IMR-90 (cell line): Measurements from ENCODE around the gene RUNX1. TPM values are rescaled to one million over a fixed set of nuclear protein-coding genes. Genes with fewer than 3 reads are reported as not detected.

Experiments
- ATAC-seq: fragments of 200-7000 bp; cut with Tn5 transposase; 2 replicates; pipeline ENCODE4 v1.9.1; 2020; ENCODE audit warnings: low read depth, mild to moderate bottlenecking, moderate library complexity
- BruUV-seq: library from RNA; stranded (reverse); fragments of 400-500 nt; replicated peaks from 2 replicates; lab custom pipeline; 2021; lab: Mats Ljungman, UMichigan
- CTCF ChIA-PET: fragments of 300-600 bp; formaldehyde crosslinking; extraction: SDS; loops from one replicate; lab custom pipeline; 2021; ENCODE audit warnings: antibody characterized with exemption; lab: Yijun Ruan, JAX
- POLR2A ChIA-PET: fragments of 300-600 bp; sonication (Branson Sonifier 250); formaldehyde crosslinking; loops from one replicate; lab custom pipeline; 2022; ENCODE audit warnings: antibody characterized with exemption; ENCODE audit not compliant: unreplicated experiment; lab: Charles Lee
- DNase-seq: peaks from one replicate; pipeline ENCODE4 v3.0.0; 2013
- H2AFZ ChIP-seq: replicated peaks from 2 replicates; pipeline ENCODE3; 2013; ENCODE audit warnings: low read length, mild to moderate bottlenecking; ENCODE audit not compliant: poor library complexity
- H2AK5ac ChIP-seq: 2 replicates; pipeline ENCODE4 v1.6.1; 2013; ENCODE audit warnings: low read depth, low read length, inconsistent platforms
- H2AK9ac ChIP-seq: replicated peaks from 2 replicates; pipeline ENCODE3; 2013; ENCODE audit warnings: mild to moderate bottlenecking, low read depth, low read length, moderate library complexity; ENCODE audit not compliant: poor library complexity
- H2BK120ac ChIP-seq: 2 replicates; pipeline ENCODE4 v1.6.1; 2013; ENCODE audit warnings: low read depth, low read length, inconsistent platforms
- H2BK15ac ChIP-seq: 3 replicates; pipeline ENCODE4 v1.6.1; 2013; ENCODE audit warnings: low read depth, low read length, inconsistent platforms
- H2BK20ac ChIP-seq: 2 replicates; pipeline ENCODE4 v1.6.1; 2013; ENCODE audit warnings: low read depth, mild to moderate bottlenecking, inconsistent platforms, low read length, moderate library complexity
- H2BK5ac ChIP-seq: 2 replicates; pipeline ENCODE4 v1.6.1; 2013; ENCODE audit warnings: mild to moderate bottlenecking, low read depth, low read length, inconsistent platforms; ENCODE audit not compliant: poor library complexity, severe bottlenecking
- H3K14ac ChIP-seq: replicated peaks from 2 replicates; pipeline ENCODE4 v1.6.1; 2013; ENCODE audit warnings: low read depth, low read length, inconsistent platforms
- H3K18ac ChIP-seq: 2 replicates; pipeline ENCODE4 v1.6.1; 2013; ENCODE audit warnings: low read depth, low read length, control low read depth
- H3K23ac ChIP-seq: 2 replicates; pipeline ENCODE4 v1.6.1; 2013; ENCODE audit warnings: low read depth, low read length, inconsistent platforms
- H3K27ac ChIP-seq: 2 replicates; pipeline ENCODE4 v1.5.1; 2013; ENCODE audit warnings: mild to moderate bottlenecking, control low read depth, low read length; ENCODE audit not compliant: insufficient read depth
- H3K27me3 ChIP-seq: 2 replicates; pipeline ENCODE4 v1.6.1; 2013; ENCODE audit warnings: low read length; ENCODE audit not compliant: control insufficient read depth, insufficient read depth
- H3K36me3 ChIP-seq: 2 replicates; pipeline ENCODE4 v1.6.1; 2013; ENCODE audit warnings: low read length, mixed read lengths; ENCODE audit not compliant: control insufficient read depth, insufficient read depth
- H3K4ac ChIP-seq: 2 replicates; pipeline ENCODE4 v1.6.1; 2013; ENCODE audit warnings: low read depth, low read length, inconsistent platforms
- H3K4me1 ChIP-seq: 2 replicates; pipeline ENCODE4 v1.6.1; 2013; ENCODE audit warnings: low read length, mixed read lengths; ENCODE audit not compliant: control insufficient read depth, insufficient read depth
- H3K4me2 ChIP-seq: 2 replicates; pipeline ENCODE4 v1.6.1; 2013; ENCODE audit warnings: low read depth, mild to moderate bottlenecking, control low read depth, low read length, moderate library complexity
- H3K4me3 ChIP-seq: 2 replicates; pipeline ENCODE4 v1.5.1; 2013; ENCODE audit warnings: low read depth, mild to moderate bottlenecking, control low read depth, low read length, moderate library complexity; ENCODE audit not compliant: insufficient read depth
- H3K56ac ChIP-seq: 2 replicates; pipeline ENCODE4 v1.6.1; 2013; ENCODE audit warnings: low read length, inconsistent platforms; ENCODE audit not compliant: insufficient read depth; ENCODE audit errors: extremely low read depth
- H3K79me1 ChIP-seq, 2 experiments: 2 replicates each; pipeline ENCODE4 v1.6.1; 2013; ENCODE audit warnings: low read length in 2 of 2, inconsistent platforms in 1 of 2, low read depth in 1 of 2
- H3K9ac ChIP-seq: 2 replicates; pipeline ENCODE4 v1.6.1; 2013; ENCODE audit warnings: low read depth, low read length, control low read depth
- H3K9me1 ChIP-seq: 2 replicates; pipeline ENCODE4 v1.6.1; 2013; ENCODE audit warnings: low read length, inconsistent platforms; ENCODE audit not compliant: insufficient read depth
- H3K9me3 ChIP-seq: 2 replicates; pipeline ENCODE4 v1.6.1; 2013; ENCODE audit warnings: low read length; ENCODE audit not compliant: control insufficient read depth, insufficient read depth
- H4K20me1 ChIP-seq: 2 replicates; pipeline ENCODE4 v1.6.1; 2013; ENCODE audit warnings: low read length, inconsistent platforms; ENCODE audit not compliant: insufficient read depth
- H4K5ac ChIP-seq: 2 replicates; pipeline ENCODE4 v1.6.1; 2013; ENCODE audit warnings: mild to moderate bottlenecking, low read depth, low read length, control low read depth
- H4K8ac ChIP-seq, 2 experiments: 2 replicates each; pipeline ENCODE4 v1.6.1; 2013; ENCODE audit warnings: low read depth in 2 of 2, low read length in 2 of 2, control low read depth in 1 of 2, inconsistent platforms in 1 of 2
- H4K91ac ChIP-seq: 2 replicates; pipeline ENCODE4 v1.6.1; 2013; ENCODE audit warnings: low read depth, low read length, inconsistent platforms; ENCODE audit not compliant: insufficient read depth
- CEBPB ChIP-seq: IDR thresholded peaks from 2 replicates; pipeline ENCODE4 v1.6.1; 2012; ENCODE audit warnings: low read depth, low read length, improper control_type of control experiment
- CHD1 ChIP-seq: IDR thresholded peaks from 2 replicates; pipeline ENCODE4 v1.6.1; 2012; ENCODE audit warnings: low read depth, low read length, improper control_type of control experiment
- CTCF ChIP-seq: conservative IDR thresholded peaks from 2 replicates; pipeline ENCODE4 v1.5.1; 2012; ENCODE audit warnings: mild to moderate bottlenecking, low read depth, low read length, improper control_type of control experiment
- FOS ChIP-seq: fragments of 150-350 bp; IDR thresholded peaks from 2 replicates; pipeline ENCODE4 v1.6.1; 2016; ENCODE audit warnings: low read depth, low read length
- MAFK ChIP-seq: IDR thresholded peaks from 2 replicates; pipeline ENCODE4 v1.6.1; 2012; ENCODE audit warnings: low read depth, low read length, improper control_type of control experiment
- MAZ ChIP-seq: IDR thresholded peaks from 2 replicates; pipeline ENCODE4 v1.6.1; 2012; ENCODE audit warnings: low read depth, mild to moderate bottlenecking, low read length, improper control_type of control experiment, moderate library complexity, borderline replicate concordance
- NFE2L2 ChIP-seq: fragments of 150-350 bp; IDR thresholded peaks from 2 replicates; pipeline ENCODE4 v1.6.1; 2016; ENCODE audit warnings: low read depth, mild to moderate bottlenecking, low read length
- POLR2A ChIP-seq: IDR thresholded peaks from 2 replicates; pipeline ENCODE4 v1.6.1; 2012; ENCODE audit warnings: mild to moderate bottlenecking, low read depth, low read length
- RCOR1 ChIP-seq: IDR thresholded peaks from 2 replicates; pipeline ENCODE4 v1.6.1; 2012; ENCODE audit warnings: mild to moderate bottlenecking, low read length, improper control_type of control experiment; ENCODE audit not compliant: insufficient replicate concordance
- RFX5 ChIP-seq: IDR thresholded peaks from 2 replicates; pipeline ENCODE4 v1.8.0; 2012; ENCODE audit warnings: low read depth, mild to moderate bottlenecking, low read length, moderate library complexity
- SMC3 ChIP-seq: fragments of 150-350 bp; IDR thresholded peaks from 2 replicates; pipeline ENCODE4 v1.6.1; 2016; ENCODE audit warnings: low read depth, mild to moderate bottlenecking, antibody characterized with exemption, low read length, moderate library complexity
- WGBS, 2 experiments: methylation state at CpG; one replicate each; pipeline versions ENCODE4 v1.1.5 to v1.1.7; 2013; ENCODE audit warnings: missing lambda C conversion rate in 2 of 2; ENCODE audit not compliant: insufficient read length in 1 of 2; ENCODE audit errors: extremely low coverage in 2 of 2; 5-methylcytosine and 5-hydroxymethylcytosine counted together
- dilution Hi-C: fragments of 300-500 bp; cut with HindIII; formaldehyde crosslinking; loops from one replicate; pipeline ENCODE4 v1.14.3; 2018; ENCODE audit warnings: low sequenced_read_pairs; ENCODE audit not compliant: unreplicated experiment
- in situ Hi-C: fragments of 300-500 bp; cut with MboI; formaldehyde crosslinking; loops from 3 replicates; pipeline ENCODE4 v1.14.3; 2019; ENCODE audit warnings: low sequenced_read_pairs, inconsistent platforms, mixed read lengths
- intact Hi-C: fragments of 100-400 bp; cut with micrococcal nuclease; formaldehyde crosslinking; loops from 2 replicates; pipeline ENCODE4 v1.10.0; 2022
- polyA plus RNA-seq, 3 experiments: library from polyadenylated mRNA; depleted of rRNA; stranded (reverse); fragments of >200 nt; gene quantifications; 2 replicates each; pipeline ENCODE4 v1.2.3, GENCODE V29; 2012; ENCODE audit warnings: low replicate concordance in 1 of 3
- total RNA-seq: library from RNA; depleted of rRNA; stranded (reverse); fragments of >200 nt; gene quantifications from 2 replicates; pipeline ENCODE4 v1.2.3, GENCODE V29; 2012
- TF ChIP-seq, protein P1 (sequence below): fragments of 150-350 bp; IDR thresholded peaks from 2 replicates; pipeline ENCODE4 v1.6.1; 2016; ENCODE audit warnings: low read depth, mild to moderate bottlenecking, low read length, moderate library complexity, borderline replicate concordance
- TF ChIP-seq, protein P2 (sequence below): fragments of 150-350 bp; IDR thresholded peaks from 2 replicates; pipeline ENCODE4 v1.6.1; 2017; ENCODE audit warnings: mild to moderate bottlenecking, antibody characterized with exemption, low read length, low read depth

Gene RUNX1
- total and polyA plus RNA-seq, 2 of the 4 experiments (the other 2 are of a cell fraction): 34.5 to 56.5 TPM

- POLR2A ChIA-PET: no interaction called here
- H3K27ac ChIP-seq: no peak overlapping the region
- H4K20me1 ChIP-seq: peaks cover 61% of the 10 kb centered on the region
Measured at GRCh38 chr21:34820051-34820450, 229.1 kb downstream of the RUNX1 start.

More at GRCh38 chr21:34820051-34820450, 229.1 kb downstream of the RUNX1 start:
- no peak overlapping the region for H2BK15ac ChIP-seq
- no peaks in the 10 kb centered on the region for H3K9me3 ChIP-seq
- no peak for DNase-seq
- peaks cover 53% of the 10 kb centered on the region for H3K36me3 ChIP-seq
- no peak overlapping the region for H2AK9ac ChIP-seq
- no peak overlapping the region for H4K91ac ChIP-seq
- peaks cover 45% of the 10 kb centered on the region for H3K4me1 ChIP-seq
- no TSS peak for BruUV-seq
- no peaks in the 10 kb centered on the region for H3K27me3 ChIP-seq
- no peak overlapping the region for H2BK120ac ChIP-seq
- H3K4ac ChIP-seq: no peak overlapping the region
- no peak overlapping the region for H3K56ac ChIP-seq
- peak overlapping the region; percentile 44 for H2AFZ ChIP-seq
- intact Hi-C loops (no loop called here), dilution Hi-C loops (no loop called here), in situ Hi-C loops (no loop called here)
- no peak overlapping the region for H4K5ac ChIP-seq
- peak overlapping the region; percentile 38; the same call in 1 of the 2 replicates for H3K14ac ChIP-seq
- H3K18ac ChIP-seq: no peak overlapping the region
- no peak overlapping the region for H2BK20ac ChIP-seq
- H3K9me1 ChIP-seq: peaks cover 70% of the 10 kb centered on the region
- no peak overlapping the region for H2BK5ac ChIP-seq
- H4K8ac ChIP-seq: no peak overlapping the region
- H2AK5ac ChIP-seq: peak overlapping the region; percentile 2; the same call in 1 of the 2 replicates
- WGBS, 2 experiments: 40% methylated on average over 1 of the region's 9 CpGs; no CpG with 5 or more reads in 1 of the 2 experiments
- CTCF ChIA-PET: no interaction called here
- H3K79me1 ChIP-seq: peaks cover 49 to 96% of the 10 kb centered on the region in 2 experiments
- H3K4me3 ChIP-seq: no peak overlapping the region
- H3K9ac ChIP-seq: no peak overlapping the region
- TF ChIP-seq CEBPB (no peak), NFE2L2 (no peak), CTCF (no peak), RFX5 (no peak), POLR2A (no peak), MAFK (no peak), CHD1 (no peak), SMC3 (no peak), RCOR1 (no peak), FOS (no peak), MAZ (no peak)
- TF ChIP-seq, protein P1, sequence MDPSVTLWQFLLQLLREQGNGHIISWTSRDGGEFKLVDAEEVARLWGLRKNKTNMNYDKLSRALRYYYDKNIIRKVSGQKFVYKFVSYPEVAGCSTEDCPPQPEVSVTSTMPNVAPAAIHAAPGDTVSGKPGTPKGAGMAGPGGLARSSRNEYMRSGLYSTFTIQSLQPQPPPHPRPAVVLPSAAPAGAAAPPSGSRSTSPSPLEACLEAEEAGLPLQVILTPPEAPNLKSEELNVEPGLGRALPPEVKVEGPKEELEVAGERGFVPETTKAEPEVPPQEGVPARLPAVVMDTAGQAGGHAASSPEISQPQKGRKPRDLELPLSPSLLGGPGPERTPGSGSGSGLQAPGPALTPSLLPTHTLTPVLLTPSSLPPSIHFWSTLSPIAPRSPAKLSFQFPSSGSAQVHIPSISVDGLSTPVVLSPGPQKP: no peak
- TF ChIP-seq, protein P2, sequence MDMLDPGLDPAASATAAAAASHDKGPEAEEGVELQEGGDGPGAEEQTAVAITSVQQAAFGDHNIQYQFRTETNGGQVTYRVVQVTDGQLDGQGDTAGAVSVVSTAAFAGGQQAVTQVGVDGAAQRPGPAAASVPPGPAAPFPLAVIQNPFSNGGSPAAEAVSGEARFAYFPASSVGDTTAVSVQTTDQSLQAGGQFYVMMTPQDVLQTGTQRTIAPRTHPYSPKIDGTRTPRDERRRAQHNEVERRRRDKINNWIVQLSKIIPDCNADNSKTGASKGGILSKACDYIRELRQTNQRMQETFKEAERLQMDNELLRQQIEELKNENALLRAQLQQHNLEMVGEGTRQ: no peak
- no peak for ATAC-seq
- no peak overlapping the region for H3K23ac ChIP-seq
- no peak overlapping the region for H3K4me2 ChIP-seq
